ENCODE results near the gene ADAMTS5.

Gene ADAMTS5

DNA sequence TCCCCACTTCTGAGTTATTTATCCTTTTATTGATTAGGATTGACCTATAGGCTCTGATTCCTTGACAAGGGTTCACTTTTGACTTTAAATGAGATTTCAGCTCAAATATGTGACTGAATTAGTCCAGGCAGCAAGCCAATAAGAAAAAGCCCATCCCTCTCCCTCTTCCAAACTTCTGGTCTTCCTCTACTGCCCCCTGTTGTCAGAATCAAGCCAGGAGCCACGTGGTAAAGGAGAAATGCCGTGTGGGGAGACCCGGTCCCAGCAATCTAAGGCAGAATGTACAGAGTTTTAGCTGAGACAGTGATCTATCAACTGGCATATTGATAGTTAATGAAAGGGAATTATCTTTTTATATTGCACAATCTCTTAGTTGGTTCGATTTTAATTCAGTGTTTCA, 5.2 kb downstream of the ADAMTS5 start:
- TF ChIP-seq, protein P1, sequence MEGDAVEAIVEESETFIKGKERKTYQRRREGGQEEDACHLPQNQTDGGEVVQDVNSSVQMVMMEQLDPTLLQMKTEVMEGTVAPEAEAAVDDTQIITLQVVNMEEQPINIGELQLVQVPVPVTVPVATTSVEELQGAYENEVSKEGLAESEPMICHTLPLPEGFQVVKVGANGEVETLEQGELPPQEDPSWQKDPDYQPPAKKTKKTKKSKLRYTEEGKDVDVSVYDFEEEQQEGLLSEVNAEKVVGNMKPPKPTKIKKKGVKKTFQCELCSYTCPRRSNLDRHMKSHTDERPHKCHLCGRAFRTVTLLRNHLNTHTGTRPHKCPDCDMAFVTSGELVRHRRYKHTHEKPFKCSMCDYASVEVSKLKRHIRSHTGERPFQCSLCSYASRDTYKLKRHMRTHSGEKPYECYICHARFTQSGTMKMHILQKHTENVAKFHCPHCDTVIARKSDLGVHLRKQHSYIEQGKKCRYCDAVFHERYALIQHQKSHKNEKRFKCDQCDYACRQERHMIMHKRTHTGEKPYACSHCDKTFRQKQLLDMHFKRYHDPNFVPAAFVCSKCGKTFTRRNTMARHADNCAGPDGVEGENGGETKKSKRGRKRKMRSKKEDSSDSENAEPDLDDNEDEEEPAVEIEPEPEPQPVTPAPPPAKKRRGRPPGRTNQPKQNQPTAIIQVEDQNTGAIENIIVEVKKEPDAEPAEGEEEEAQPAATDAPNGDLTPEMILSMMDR (IDR thresholded peaks at IDR 0.05; ENCODE audit: borderline replicate concordance, insufficient read depth, low read depth, low read length), result no peak
- no peak overlapping the region for H3K4me3 ChIP-seq (ENCODE audit: low read depth, low read length)

DNA sequence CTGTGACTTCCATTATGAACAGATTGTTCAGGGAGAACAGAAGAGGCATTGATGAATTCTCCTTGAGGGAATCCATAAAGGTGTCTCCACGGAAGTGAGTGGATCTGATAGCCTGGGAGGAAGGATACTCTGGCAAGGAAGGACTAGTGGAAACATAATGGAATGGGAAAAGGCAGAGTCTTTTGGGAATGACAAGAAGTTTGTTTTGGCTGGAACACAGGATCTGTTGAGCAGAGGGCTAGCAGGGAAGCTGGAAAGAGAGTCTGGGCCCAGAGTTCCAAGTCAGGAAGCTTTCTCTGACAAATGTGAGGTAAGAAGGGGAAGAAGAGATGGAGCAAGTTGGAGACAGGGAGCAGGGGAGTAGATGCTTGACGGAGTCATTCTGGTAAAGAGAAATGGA, 8.1 kb downstream of the ADAMTS5 start:
- H3K4me3 ChIP-seq (ENCODE audit: low read depth, low read length), result no peak overlapping the region
- TF ChIP-seq, protein P1 (IDR thresholded peaks at IDR 0.05; ENCODE audit: borderline replicate concordance, insufficient read depth, low read depth, low read length), result no peak

DNA sequence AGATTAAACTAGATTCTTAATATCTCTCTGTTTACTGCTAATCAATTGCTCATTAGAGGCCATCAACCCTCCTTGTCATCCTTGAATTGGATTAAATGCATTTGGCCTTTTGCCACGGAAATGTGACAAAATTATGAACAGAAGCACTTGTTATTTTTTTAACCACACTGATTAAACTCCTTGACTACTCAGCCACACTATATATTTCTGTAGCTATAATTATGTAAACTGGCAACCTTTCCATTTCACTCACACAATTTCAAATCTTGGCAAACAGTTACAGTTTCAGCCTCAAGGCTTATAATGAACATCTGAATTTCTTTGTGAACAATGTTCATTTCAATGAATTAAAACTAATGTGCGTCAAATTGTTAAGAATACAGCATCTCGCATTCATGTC, 10.1 kb downstream of the ADAMTS5 start:
- H3K4me3 ChIP-seq (ENCODE audit: low read depth, low read length), result no peak overlapping the region
- TF ChIP-seq, protein P1 (IDR thresholded peaks at IDR 0.05; ENCODE audit: borderline replicate concordance, insufficient read depth, low read depth, low read length), result no peak

DNA sequence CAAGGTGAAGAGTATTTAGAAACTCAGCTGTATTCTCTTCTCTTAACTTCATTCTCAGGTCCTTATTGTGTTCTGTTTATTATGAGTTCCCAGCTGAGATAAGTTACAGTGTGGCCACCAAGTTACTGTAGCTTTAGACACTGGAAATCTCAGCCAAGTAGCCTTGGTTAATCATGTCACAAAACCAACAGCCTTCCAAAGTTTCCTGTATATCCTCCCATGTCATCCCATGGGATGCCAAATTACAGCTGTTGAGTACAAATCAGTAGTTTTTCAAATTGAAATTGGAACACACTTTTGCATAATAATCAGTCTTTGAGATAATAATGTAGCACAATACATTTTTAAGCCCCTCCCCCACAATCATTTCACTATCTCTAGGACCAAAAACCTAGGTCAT, 10.7 kb downstream of the ADAMTS5 start:
- TF ChIP-seq, protein P1 (IDR thresholded peaks at IDR 0.05; ENCODE audit: borderline replicate concordance, insufficient read depth, low read depth, low read length), result no peak
- no peak overlapping the region for H3K4me3 ChIP-seq (ENCODE audit: low read depth, low read length)

DNA sequence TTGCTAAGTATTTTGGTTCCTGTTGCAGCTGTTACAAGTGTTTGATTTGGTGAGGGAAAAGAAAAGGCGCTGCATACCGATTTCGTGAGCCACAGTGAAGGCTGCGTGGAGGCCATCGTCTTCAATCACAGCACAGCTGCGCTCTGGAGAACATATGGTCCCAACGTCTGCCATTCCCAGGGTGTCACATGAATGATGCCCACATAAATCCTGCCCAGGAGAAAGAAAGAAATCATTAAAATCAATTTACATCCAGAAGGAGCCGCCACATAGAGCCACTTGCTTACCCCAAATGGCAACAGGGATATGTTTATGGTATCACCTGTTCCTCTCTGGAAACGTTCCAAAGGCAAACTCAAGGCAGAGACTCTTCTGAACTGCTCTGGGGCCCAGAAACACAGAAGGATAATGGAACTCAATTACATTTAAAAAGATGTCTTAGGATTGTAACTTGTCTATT, 12.2 kb downstream of the ADAMTS5 start:
- no peak overlapping the region for H3K4me3 ChIP-seq (ENCODE audit: low read depth, low read length)
- TF ChIP-seq, protein P1 (IDR thresholded peaks at IDR 0.05; ENCODE audit: borderline replicate concordance, insufficient read depth, low read depth, low read length), result no peak

DNA sequence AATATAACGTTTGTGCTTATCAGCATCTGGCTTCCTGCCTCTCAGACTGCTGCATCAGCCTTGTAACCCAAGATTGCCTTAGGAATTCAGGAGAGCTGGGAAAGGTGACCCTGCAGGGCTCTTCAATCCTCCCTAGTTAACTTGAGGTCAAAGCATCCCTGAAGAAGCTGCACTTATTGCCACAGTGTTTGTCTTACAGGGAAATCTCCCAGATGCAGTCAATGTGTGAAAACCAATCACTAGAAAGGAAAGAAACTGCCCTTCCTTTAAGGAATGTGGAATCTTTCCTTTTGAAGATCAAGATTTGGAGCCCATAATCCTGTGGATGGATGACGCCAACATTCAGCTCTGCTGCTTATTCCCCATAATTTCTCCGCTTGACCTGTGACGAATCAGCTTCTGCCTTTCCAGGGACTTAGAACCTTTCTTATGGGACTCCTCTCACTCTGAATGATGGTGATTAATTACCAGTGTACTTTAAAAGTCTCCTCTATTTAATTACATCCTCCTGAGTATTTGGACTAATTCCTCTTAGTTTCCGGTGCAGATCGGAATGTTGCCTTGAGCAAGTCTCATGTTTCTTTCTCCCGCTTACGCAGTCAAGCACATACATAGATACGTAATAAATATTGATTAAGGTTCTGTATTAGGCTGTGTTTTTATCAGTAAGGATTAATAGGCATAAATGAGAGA, 14.4 kb downstream of the ADAMTS5 start:
- TF ChIP-seq, protein P1 (IDR thresholded peaks at IDR 0.05; ENCODE audit: borderline replicate concordance, insufficient read depth, low read depth, low read length), result no peak
- no peak overlapping the region for H3K4me3 ChIP-seq (ENCODE audit: low read depth, low read length)

DNA sequence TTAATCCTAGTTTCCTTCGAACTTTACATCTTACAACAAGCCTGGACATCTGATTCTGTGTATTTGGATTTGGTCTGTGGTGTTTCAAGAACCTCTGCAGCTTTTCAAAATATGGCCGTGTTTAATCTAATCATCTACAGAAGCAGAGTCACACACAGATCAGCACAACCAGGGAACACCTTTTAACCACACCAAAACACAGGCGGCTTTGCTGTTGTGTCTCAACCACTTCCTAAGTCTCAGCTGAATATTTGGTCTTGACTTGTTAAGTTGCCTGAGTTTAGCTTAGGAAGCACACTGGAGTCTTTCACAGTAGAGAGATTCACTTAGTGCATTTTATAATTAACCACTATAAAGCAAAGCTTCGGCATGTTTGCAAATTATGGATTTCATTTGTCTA, 17.1 kb downstream of the ADAMTS5 start:
- TF ChIP-seq, protein P1 (IDR thresholded peaks at IDR 0.05; ENCODE audit: borderline replicate concordance, insufficient read depth, low read depth, low read length), result no peak
- no peak overlapping the region for H3K4me3 ChIP-seq (ENCODE audit: low read depth, low read length)
